WTC11 (cell line): ENCODE data around the gene HSD17B14. TPM values are rescaled to one million over a fixed set of nuclear protein-coding genes. Genes with fewer than 3 reads are reported as not detected.

Source experiments
- ATAC-seq: fragments of 200-7000 bp; cut with Tn5 transposase; 2 replicates; pipeline ENCODE4 v1.10.0; 2021; ENCODE audit warnings: mild to moderate bottlenecking, moderate library complexity
- CTCF ChIA-PET: fragments of 300-600 bp; sonication (Branson Sonifier 250); formaldehyde crosslinking; loops from one replicate; lab custom pipeline; 2021; ENCODE audit warnings: antibody characterized with exemption; lab: Charles Lee
- POLR2A ChIA-PET: fragments of 350-600 bp; sonication (Branson Sonifier 250); formaldehyde crosslinking; loops from one replicate; lab custom pipeline; 2021; ENCODE audit warnings: antibody characterized with exemption; lab: Charles Lee
- DNase-seq: peaks from one replicate; pipeline ENCODE4 v3.0.0; 2021; ENCODE audit warnings: low spot score
- H3K27ac Mint-ChIP-seq: 2 replicates; pipeline ENCODE4 v1.8.0; 2021; ENCODE audit warnings: mixed read lengths
- H3K27me3 Mint-ChIP-seq: 2 replicates; pipeline ENCODE4 v1.8.0; 2021; ENCODE audit warnings: low read depth, mild to moderate bottlenecking, moderate library complexity, mixed read lengths
- H3K36me3 Mint-ChIP-seq: 2 replicates; pipeline ENCODE4 v1.8.0; 2021; ENCODE audit warnings: mixed read lengths
- H3K4me1 Mint-ChIP-seq: 2 replicates; pipeline ENCODE4 v1.8.0; 2022; ENCODE audit warnings: mixed read lengths
- H3K4me3 Mint-ChIP-seq: 2 replicates; pipeline ENCODE4 v1.8.0; 2021; ENCODE audit warnings: mild to moderate bottlenecking, moderate library complexity, mixed read lengths
- H3K9me3 Mint-ChIP-seq: 2 replicates; pipeline ENCODE4 v1.8.0; 2021; ENCODE audit warnings: mixed read lengths
- CBFB ChIP-seq: sonication (generic); formaldehyde crosslinking; IDR thresholded peaks from 2 replicates; pipeline ENCODE4 v1.8.1; 2022; ENCODE audit warnings: mild to moderate bottlenecking, low read depth, missing genetic modification reagents
- ESRRA ChIP-seq: sonication (generic); formaldehyde crosslinking; IDR thresholded peaks from 2 replicates; pipeline ENCODE4 v1.8.1; 2022; ENCODE audit warnings: mild to moderate bottlenecking, missing genetic modification reagents, borderline replicate concordance
- GRHL2 ChIP-seq: fragments of 250-450 bp; sonication (Bioruptor Pico); IDR thresholded peaks from 2 replicates; pipeline ENCODE4 v1.8.0; 2022; ENCODE audit warnings: mild to moderate bottlenecking, moderate library complexity; ENCODE audit not compliant: insufficient replicate concordance, severe bottlenecking
- NFATC4 ChIP-seq: fragments of 250-450 bp; sonication (Bioruptor Pico); IDR thresholded peaks from 2 replicates; pipeline ENCODE4 v1.9.0; 2021; ENCODE audit warnings: mild to moderate bottlenecking
- NR2C2 ChIP-seq: sonication (generic); formaldehyde crosslinking; IDR thresholded peaks from 2 replicates; pipeline ENCODE4 v1.8.0; 2022; ENCODE audit warnings: mild to moderate bottlenecking, missing genetic modification reagents
- RELA ChIP-seq: sonication (generic); formaldehyde crosslinking; IDR thresholded peaks from 2 replicates; pipeline ENCODE4 v1.8.1; 2022; ENCODE audit warnings: missing genetic modification reagents, mild to moderate bottlenecking, borderline replicate concordance
- SMAD4 ChIP-seq: sonication (generic); formaldehyde crosslinking; IDR thresholded peaks from 2 replicates; pipeline ENCODE4 v1.8.0; 2022; ENCODE audit warnings: mild to moderate bottlenecking, missing genetic modification reagents
- TP53 ChIP-seq: sonication (generic); formaldehyde crosslinking; IDR thresholded peaks from 2 replicates; pipeline ENCODE4 v1.8.1; 2023; ENCODE audit warnings: mild to moderate bottlenecking, missing genetic modification reagents
- USF2 ChIP-seq: sonication (generic); formaldehyde crosslinking; IDR thresholded peaks from 2 replicates; pipeline ENCODE4 v1.8.1; 2023; ENCODE audit warnings: mild to moderate bottlenecking, missing genetic modification reagents, moderate library complexity
- ZNF121 ChIP-seq: sonication (generic); formaldehyde crosslinking; IDR thresholded peaks from 2 replicates; pipeline ENCODE4 v1.8.0; 2023; ENCODE audit warnings: missing genetic modification reagents
- ZNF232 ChIP-seq: sonication (generic); formaldehyde crosslinking; IDR thresholded peaks from 2 replicates; pipeline ENCODE4 v1.8.0; 2022; ENCODE audit warnings: mild to moderate bottlenecking, missing genetic modification reagents
- ZNF423 ChIP-seq: fragments of 250-450 bp; sonication (Bioruptor Pico); IDR thresholded peaks from 2 replicates; pipeline ENCODE4 v2.1.2; 2022; ENCODE audit warnings: mild to moderate bottlenecking, moderate library complexity
- total RNA-seq: library from RNA; stranded (reverse); gene quantifications from 3 replicates; pipeline ENCODE4 v1.2.3, GENCODE V29; 2021
- TF ChIP-seq, protein P1 (sequence below): sonication (generic); formaldehyde crosslinking; IDR thresholded peaks from 2 replicates; pipeline ENCODE4 v1.8.0; 2022; ENCODE audit warnings: mild to moderate bottlenecking, missing genetic modification reagents
- TF ChIP-seq, protein P2 (sequence below): fragments of 250-450 bp; sonication (Bioruptor Pico); IDR thresholded peaks from 2 replicates; pipeline ENCODE4 v1.9.0; 2021; ENCODE audit warnings: mild to moderate bottlenecking, borderline replicate concordance
- TF ChIP-seq, protein P3 (sequence below): sonication (generic); formaldehyde crosslinking; IDR thresholded peaks from 2 replicates; pipeline ENCODE4 v1.8.1; 2022; ENCODE audit warnings: low read depth, missing genetic modification reagents, borderline replicate concordance
- TF ChIP-seq, protein P4 (sequence below): fragments of 250-450 bp; sonication (Bioruptor Pico); conservative IDR thresholded peaks from 2 replicates; pipeline ENCODE4 v1.9.0; 2021; ENCODE audit warnings: mild to moderate bottlenecking
- TF ChIP-seq, protein P5 (sequence below): sonication (generic); formaldehyde crosslinking; conservative IDR thresholded peaks from 2 replicates; pipeline ENCODE4 v1.8.1; 2022; ENCODE audit warnings: mild to moderate bottlenecking, missing genetic modification reagents

HSD17B14 gene
- total RNA-seq, 1 experiment from 2014 or later: 11.4 TPM

DNA sequence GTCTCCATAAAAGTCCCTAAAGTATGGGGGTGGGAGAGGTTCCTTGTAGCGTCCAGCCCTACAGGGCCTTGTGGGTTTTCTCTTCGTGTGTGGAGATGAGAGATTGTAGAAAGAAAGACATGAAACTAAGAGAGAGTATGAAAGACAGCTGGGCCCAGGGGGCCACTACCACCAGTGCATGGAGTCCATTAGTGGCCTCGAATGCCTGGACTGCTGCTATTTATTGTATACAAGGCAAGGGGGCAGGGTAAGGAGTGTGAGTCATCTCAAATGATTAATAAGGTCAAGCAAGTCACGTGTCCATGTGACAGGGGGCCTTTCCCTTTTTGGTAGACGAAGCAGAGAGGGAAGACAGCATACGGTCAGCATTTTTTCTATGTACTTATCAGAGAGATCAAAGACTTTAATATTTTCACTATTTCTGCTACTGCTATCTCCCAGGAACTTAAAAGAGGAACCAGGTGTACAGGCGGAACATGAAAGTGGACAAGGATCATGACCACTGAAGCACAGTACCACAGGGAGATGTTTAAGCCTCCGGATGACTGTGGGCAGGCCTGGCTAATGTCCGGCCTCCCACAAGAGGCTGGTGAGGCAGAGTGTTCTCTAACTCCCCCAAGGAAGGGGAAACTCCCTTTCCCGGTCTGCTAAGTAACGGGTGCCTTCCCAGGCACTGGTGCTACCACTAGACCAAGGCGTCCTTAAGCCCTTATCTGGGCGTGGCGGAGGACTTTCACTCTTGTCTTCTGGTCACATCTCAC is 55.5 kb downstream of the HSD17B14 start:
- ChIA-PET CTCF (interaction anchor here (2.1 kb wide), 1 partner anchor 62 kb away, joined by 12 read pairs; no protein-coding TSS in a partner anchor), POLR2A (no interaction called here)
- Mint-ChIP-seq H3K27me3 (peaks cover 8% of the 10 kb centered on the region), H3K36me3 (no peaks in the 10 kb centered on the region), H3K4me3 (no peak overlapping the region), H3K4me1 (peaks cover 2% of the 10 kb centered on the region; the same call in 1 of the 2 replicates), H3K27ac (no peak overlapping the region), H3K9me3 (no peaks in the 10 kb centered on the region)
- ATAC-seq (no peak), DNase-seq (no peak)
- TF ChIP-seq SMAD4 (CRISPR knock-in tag) (no peak), TP53 (CRISPR knock-in tag) (no peak), ZNF232 (no peak), ZNF423 (CRISPR knock-in tag) (no peak), ZNF121 (CRISPR knock-in tag) (no peak), RELA (CRISPR knock-in tag) (no peak), ESRRA (CRISPR knock-in tag) (no peak)
- TF ChIP-seq, protein P1, sequence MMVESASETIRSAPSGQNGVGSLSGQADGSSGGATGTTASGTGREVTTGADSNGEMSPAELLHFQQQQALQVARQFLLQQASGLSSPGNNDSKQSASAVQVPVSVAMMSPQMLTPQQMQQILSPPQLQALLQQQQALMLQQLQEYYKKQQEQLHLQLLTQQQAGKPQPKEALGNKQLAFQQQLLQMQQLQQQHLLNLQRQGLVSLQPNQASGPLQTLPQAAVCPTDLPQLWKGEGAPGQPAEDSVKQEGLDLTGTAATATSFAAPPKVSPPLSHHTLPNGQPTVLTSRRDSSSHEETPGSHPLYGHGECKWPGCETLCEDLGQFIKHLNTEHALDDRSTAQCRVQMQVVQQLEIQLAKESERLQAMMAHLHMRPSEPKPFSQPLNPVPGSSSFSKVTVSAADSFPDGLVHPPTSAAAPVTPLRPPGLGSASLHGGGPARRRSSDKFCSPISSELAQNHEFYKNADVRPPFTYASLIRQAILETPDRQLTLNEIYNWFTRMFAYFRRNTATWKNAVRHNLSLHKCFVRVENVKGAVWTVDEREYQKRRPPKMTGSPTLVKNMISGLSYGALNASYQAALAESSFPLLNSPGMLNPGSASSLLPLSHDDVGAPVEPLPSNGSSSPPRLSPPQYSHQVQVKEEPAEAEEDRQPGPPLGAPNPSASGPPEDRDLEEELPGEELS: no peak
- TF ChIP-seq, protein P2, sequence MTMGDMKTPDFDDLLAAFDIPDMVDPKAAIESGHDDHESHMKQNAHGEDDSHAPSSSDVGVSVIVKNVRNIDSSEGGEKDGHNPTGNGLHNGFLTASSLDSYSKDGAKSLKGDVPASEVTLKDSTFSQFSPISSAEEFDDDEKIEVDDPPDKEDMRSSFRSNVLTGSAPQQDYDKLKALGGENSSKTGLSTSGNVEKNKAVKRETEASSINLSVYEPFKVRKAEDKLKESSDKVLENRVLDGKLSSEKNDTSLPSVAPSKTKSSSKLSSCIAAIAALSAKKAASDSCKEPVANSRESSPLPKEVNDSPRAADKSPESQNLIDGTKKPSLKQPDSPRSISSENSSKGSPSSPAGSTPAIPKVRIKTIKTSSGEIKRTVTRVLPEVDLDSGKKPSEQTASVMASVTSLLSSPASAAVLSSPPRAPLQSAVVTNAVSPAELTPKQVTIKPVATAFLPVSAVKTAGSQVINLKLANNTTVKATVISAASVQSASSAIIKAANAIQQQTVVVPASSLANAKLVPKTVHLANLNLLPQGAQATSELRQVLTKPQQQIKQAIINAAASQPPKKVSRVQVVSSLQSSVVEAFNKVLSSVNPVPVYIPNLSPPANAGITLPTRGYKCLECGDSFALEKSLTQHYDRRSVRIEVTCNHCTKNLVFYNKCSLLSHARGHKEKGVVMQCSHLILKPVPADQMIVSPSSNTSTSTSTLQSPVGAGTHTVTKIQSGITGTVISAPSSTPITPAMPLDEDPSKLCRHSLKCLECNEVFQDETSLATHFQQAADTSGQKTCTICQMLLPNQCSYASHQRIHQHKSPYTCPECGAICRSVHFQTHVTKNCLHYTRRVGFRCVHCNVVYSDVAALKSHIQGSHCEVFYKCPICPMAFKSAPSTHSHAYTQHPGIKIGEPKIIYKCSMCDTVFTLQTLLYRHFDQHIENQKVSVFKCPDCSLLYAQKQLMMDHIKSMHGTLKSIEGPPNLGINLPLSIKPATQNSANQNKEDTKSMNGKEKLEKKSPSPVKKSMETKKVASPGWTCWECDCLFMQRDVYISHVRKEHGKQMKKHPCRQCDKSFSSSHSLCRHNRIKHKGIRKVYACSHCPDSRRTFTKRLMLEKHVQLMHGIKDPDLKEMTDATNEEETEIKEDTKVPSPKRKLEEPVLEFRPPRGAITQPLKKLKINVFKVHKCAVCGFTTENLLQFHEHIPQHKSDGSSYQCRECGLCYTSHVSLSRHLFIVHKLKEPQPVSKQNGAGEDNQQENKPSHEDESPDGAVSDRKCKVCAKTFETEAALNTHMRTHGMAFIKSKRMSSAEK (CRISPR knock-in tag): no peak
- TF ChIP-seq, protein P3, sequence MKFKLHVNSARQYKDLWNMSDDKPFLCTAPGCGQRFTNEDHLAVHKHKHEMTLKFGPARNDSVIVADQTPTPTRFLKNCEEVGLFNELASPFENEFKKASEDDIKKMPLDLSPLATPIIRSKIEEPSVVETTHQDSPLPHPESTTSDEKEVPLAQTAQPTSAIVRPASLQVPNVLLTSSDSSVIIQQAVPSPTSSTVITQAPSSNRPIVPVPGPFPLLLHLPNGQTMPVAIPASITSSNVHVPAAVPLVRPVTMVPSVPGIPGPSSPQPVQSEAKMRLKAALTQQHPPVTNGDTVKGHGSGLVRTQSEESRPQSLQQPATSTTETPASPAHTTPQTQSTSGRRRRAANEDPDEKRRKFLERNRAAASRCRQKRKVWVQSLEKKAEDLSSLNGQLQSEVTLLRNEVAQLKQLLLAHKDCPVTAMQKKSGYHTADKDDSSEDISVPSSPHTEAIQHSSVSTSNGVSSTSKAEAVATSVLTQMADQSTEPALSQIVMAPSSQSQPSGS (CRISPR knock-in tag): no peak
- TF ChIP-seq, protein P4, sequence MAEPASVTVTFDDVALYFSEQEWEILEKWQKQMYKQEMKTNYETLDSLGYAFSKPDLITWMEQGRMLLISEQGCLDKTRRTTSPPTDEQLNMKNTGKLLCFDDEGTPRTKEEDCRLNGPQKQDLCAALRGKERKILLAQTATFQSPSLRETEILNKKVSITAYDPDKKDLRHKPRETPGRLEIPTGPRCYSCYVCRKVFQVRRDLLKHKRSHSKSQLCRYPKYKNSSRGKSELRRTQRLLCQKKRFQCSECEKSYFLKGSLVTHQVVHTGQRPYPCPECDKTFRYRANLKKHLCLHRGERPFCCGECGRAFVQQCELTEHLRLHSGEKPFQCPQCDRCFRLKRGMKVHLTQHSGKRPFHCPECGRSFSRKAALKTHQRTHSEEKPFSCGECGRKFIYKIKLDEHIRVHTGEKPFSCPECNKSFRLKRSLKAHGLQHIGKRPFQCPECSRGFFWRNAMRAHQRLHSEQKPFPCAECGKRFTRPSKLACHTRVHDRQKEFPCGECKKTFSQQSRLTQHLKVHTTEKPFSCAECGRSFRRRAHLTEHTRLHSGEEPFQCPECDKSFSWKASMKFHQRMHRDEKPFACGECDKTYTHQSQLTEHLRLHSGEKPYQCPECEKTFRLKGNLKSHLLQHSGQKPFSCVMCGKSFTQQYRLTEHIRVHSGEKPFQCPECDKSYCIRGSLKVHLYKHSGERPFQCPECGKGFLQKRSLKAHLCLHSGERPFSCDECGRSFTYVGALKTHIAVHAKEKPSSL (CRISPR knock-in tag): no peak

DNA sequence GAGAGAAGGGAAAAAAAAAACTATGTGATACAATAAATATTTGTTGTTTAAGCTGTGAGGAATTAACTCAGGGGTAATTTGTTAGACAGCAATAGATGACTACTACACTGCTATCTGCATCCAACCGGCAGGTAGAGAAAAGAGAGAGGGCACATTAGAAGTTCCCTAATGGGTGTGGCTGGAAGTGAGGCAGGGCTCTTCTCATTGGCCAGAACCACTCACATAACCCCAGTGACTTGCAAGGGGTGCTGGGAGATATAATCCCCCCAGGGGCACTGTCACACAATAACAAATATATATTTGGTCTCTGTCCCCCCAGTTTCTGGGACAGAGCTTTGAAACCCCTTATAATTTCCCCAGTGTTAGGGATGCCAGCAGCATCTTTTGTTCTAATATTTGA is 56.7 kb downstream of the HSD17B14 start:
- ATAC-seq: peak; percentile 60
- no peaks in the 10 kb centered on the region for H3K9me3 Mint-ChIP-seq
- ChIA-PET CTCF (interaction anchor here (1.0 to 1.5 kb wide), 5 partner anchors 9 to 65 kb away, joined by 3 to 6 read pairs (median 5); no protein-coding TSS in a partner anchor), POLR2A (interaction anchor here (0.6 to 1.0 kb wide), 4 partner anchors 11 to 149 kb away, joined by 3 to 5 read pairs (median 4); partner anchors contain the start of gene IZUMO1)
- H3K4me1 Mint-ChIP-seq: peaks cover 2% of the 10 kb centered on the region; the same call in 1 of the 2 replicates
- no peak overlapping the region for H3K27ac Mint-ChIP-seq
- H3K4me3 Mint-ChIP-seq: no peak overlapping the region
- H3K36me3 Mint-ChIP-seq: no peaks in the 10 kb centered on the region
- H3K27me3 Mint-ChIP-seq: peaks cover 4% of the 10 kb centered on the region
- DNase-seq: no peak
- TF ChIP-seq GRHL2 (no peak), USF2 (no peak), NFATC4 (CRISPR knock-in tag) (no peak), NR2C2 (no peak), CBFB (CRISPR knock-in tag) (no peak)
- TF ChIP-seq, protein P3 (CRISPR knock-in tag): no peak
- TF ChIP-seq, protein P4 (CRISPR knock-in tag): no peak
- TF ChIP-seq, protein P5, sequence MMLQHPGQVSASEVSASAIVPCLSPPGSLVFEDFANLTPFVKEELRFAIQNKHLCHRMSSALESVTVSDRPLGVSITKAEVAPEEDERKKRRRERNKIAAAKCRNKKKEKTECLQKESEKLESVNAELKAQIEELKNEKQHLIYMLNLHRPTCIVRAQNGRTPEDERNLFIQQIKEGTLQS (CRISPR knock-in tag): no peak
